ENCODE data around the gene RBM6. TPM values are rescaled to one million over a fixed set of nuclear protein-coding genes. Genes with fewer than 3 reads are reported as not detected.

RBM6 gene
- polyA plus RNA-seq, 1 of the 3 experiments (the other 2 are of a cell fraction): 67.4 TPM

- Histone ChIP-seq H3K9me2 (no peaks in the 10 kb centered on the region), H3F3A (replicated peaks; ENCODE audit: insufficient read depth) (no peaks in the 10 kb centered on the region), H3K4me3 (ENCODE audit: low read depth in 2 of 2, low read length in 1 of 2) (no peak overlapping the region), H3K27me3 (ENCODE audit: insufficient read depth) (no peaks in the 10 kb centered on the region), H3K79me2 (ENCODE audit: insufficient read depth) (no peaks in the 10 kb centered on the region), H3K9me3 (no peaks in the 10 kb centered on the region), H3K9ac (no peak overlapping the region), H3K4me1 (ENCODE audit: control insufficient read depth in 1 of 2, insufficient read depth in 2 of 2, low read depth in 1 of 2, low read length in 1 of 2) (no peaks in the 10 kb centered on the region), H2AFZ (ENCODE audit: low read depth) (no peak overlapping the region), H3K36me3 (replicated peaks in 1 of 2; ENCODE audit: control insufficient read depth in 1 of 2, insufficient read depth in 2 of 2, low read length in 1 of 2) (no peaks in the 10 kb centered on the region), H3K4me2 (no peak overlapping the region), H4K20me1 (ENCODE audit: insufficient read depth) (no peaks in the 10 kb centered on the region), H3K27ac (ENCODE audit: low read depth in 2 of 2, low read length in 1 of 2) (no peak overlapping the region)
- no peak for DNase-seq
- CTCF ChIA-PET: interaction anchor here (0.6 to 1.4 kb wide), 3 partner anchors 57 to 730 kb away, joined by 3 to 4 read pairs (median 3); partner anchors contain the start of gene INKA1
- POLR2A ChIA-PET: no interaction called here
- TF ChIP-seq USF1 (IDR thresholded peaks at IDR 0.05; ENCODE audit: borderline replicate concordance, low read depth) (no peak), CHD2 (IDR thresholded peaks at IDR 0.05; ENCODE audit: low read length, partially characterized antibody) (no peak), MEF2A (IDR thresholded peaks at IDR 0.05; ENCODE audit: borderline replicate concordance, low read depth) (no peak), EZH2phosphoT487 (IDR thresholded peaks at IDR 0.05; ENCODE audit: borderline replicate concordance, low read depth) (no peak), EP300 (IDR thresholded peaks at IDR 0.05; ENCODE audit: borderline replicate concordance in 1 of 2, low read depth in 1 of 2, low read length in 1 of 2) (no peak), ZBTB33 (IDR thresholded peaks at IDR 0.05; ENCODE audit: borderline replicate concordance, low read depth) (no peak), JUND (IDR thresholded peaks at IDR 0.05) (no peak), RXRA (IDR thresholded peaks at IDR 0.05; ENCODE audit: borderline replicate concordance, low read depth) (no peak), FOXM1 (IDR thresholded peaks at IDR 0.05; ENCODE audit: low read depth) (no peak)
- WGBS (ENCODE audit: low lambda C conversion rate): 96% methylated on average over 3 of the region's 9 CpGs
Observed at GRCh38 chr3:49895791-49896190, 44.2 kb upstream of the RBM6 start.

GRCh38 chr3:49896345-49896744, 43.6 kb upstream of the RBM6 start:
- Histone ChIP-seq H4K20me1 (ENCODE audit: insufficient read depth) (no peaks in the 10 kb centered on the region), H3K9me2 (no peaks in the 10 kb centered on the region), H3K4me1 (ENCODE audit: control insufficient read depth in 1 of 2, insufficient read depth in 2 of 2, low read depth in 1 of 2, low read length in 1 of 2) (peaks cover 0 to 5% of the 10 kb centered on the region in 2 experiments; a peak in 1 of 4 replicates), H3K4me3 (ENCODE audit: low read depth in 2 of 2, low read length in 1 of 2) (no peak overlapping the region), H3K79me2 (ENCODE audit: insufficient read depth) (no peaks in the 10 kb centered on the region), H3K27ac (ENCODE audit: low read depth in 2 of 2, low read length in 1 of 2) (no peak overlapping the region), H3K27me3 (ENCODE audit: insufficient read depth) (no peaks in the 10 kb centered on the region), H3K9me3 (no peaks in the 10 kb centered on the region), H2AFZ (ENCODE audit: low read depth) (no peak overlapping the region), H3K4me2 (no peak overlapping the region), H3K9ac (no peak overlapping the region), H3F3A (replicated peaks; ENCODE audit: insufficient read depth) (no peaks in the 10 kb centered on the region), H3K36me3 (replicated peaks in 1 of 2; ENCODE audit: control insufficient read depth in 1 of 2, insufficient read depth in 2 of 2, low read length in 1 of 2) (no peaks in the 10 kb centered on the region)
- ChIA-PET CTCF (interaction anchor here (0.8 to 1.4 kb wide), 2 partner anchors 58 to 93 kb away, joined by 3 to 4 read pairs; partner anchors contain the start of gene INKA1), POLR2A (no interaction called here)
- no CpG with 5 or more reads among the region's 5 CpGs for WGBS (ENCODE audit: low lambda C conversion rate)
- DNase-seq: no peak
- TF ChIP-seq CTCF (IDR thresholded peaks at IDR 0.05) (no peak), RCOR1 (IDR thresholded peaks at IDR 0.05; ENCODE audit: low read length) (no peak), TAF1 (IDR thresholded peaks at IDR 0.05; ENCODE audit: borderline replicate concordance, low read depth, low read length) (no peak), MXI1 (IDR thresholded peaks at IDR 0.05; ENCODE audit: low read depth, low read length) (no peak), EP300 (IDR thresholded peaks at IDR 0.05; ENCODE audit: borderline replicate concordance in 1 of 2, low read depth in 1 of 2, low read length in 1 of 2) (no peak), TEAD4 (IDR thresholded peaks at IDR 0.05; ENCODE audit: borderline replicate concordance, insufficient read depth) (no peak), NFIC (IDR thresholded peaks at IDR 0.05; ENCODE audit: borderline replicate concordance) (no peak), IRF3 (IDR thresholded peaks at IDR 0.05; ENCODE audit: low read depth, low read length) (no peak), MEF2A (IDR thresholded peaks at IDR 0.05; ENCODE audit: borderline replicate concordance, low read depth) (no peak), USF1 (IDR thresholded peaks at IDR 0.05; ENCODE audit: borderline replicate concordance, low read depth) (no peak), NRF1 (IDR thresholded peaks at IDR 0.05; ENCODE audit: low read depth, low read length) (no peak), CHD2 (IDR thresholded peaks at IDR 0.05; ENCODE audit: low read length, partially characterized antibody) (no peak), RFX5 (IDR thresholded peaks at IDR 0.05; ENCODE audit: low read length) (no peak), FOXM1 (IDR thresholded peaks at IDR 0.05; ENCODE audit: low read depth) (no peak), TCF12 (IDR thresholded peaks at IDR 0.05) (no peak)
